Stimulated activated CD8-positive, alpha-beta memory T cell treated with anti-CD3 and anti-CD28 coated beads, Interleukin-7, amount 100 ng/mL, for 48 hours (primary cell): Measurements from ENCODE around the gene KIF26B.

Experiments
- DNase-seq, 2 donors: peaks; one replicate each; pipeline ENCODE4 v3.0.0-alpha.2; 2020; ENCODE audit warnings: low read depth in 1 of 2; ENCODE audit errors: extremely low read depth in 1 of 2

Gene KIF26B

GRCh38 chr1:245448975-245449431 lies 294.2 kb downstream of the KIF26B start:
- DNase-seq: no peak

DNA sequence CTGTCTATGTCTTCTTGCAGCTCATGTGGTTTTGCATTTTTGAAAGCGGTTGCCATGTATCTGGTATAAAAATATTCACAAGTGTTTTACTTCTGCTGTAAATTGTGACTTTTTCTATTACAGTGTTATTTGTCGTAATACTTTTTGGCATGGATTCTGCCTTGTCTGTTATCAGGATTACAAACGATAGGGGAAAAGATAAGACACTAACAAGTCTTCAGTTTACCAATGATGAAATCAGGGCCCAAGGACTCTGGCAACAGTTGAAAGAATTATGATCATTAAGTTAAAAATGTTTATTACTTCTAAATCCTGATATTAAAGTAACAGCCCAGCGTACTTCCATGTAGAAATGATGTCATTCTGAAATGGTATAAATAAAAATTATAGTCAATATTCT lies 298.8 kb downstream of the KIF26B start:
- DNase-seq: no peak

- no peak for DNase-seq
Measured at GRCh38 chr1:245454051-245454450, 299.3 kb downstream of the KIF26B start.

DNA sequence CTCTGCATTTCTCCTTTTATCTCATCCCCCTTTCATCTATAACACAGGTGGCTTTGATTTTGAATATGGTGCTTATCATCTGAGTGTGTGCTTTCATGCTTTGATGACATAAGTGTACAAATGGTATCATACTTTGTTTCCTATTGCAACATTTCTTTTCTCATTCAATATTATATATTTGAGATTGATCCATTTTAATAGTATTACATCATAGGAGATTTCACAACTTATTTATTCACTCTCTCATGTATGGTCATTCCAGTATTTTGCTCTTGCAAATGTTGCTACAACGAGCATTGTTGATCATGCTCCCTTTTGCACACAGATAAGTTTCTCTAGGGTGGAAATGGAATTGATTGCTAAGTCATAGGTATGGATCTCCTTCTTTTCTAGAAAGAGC lies 302.8 kb downstream of the KIF26B start:
- DNase-seq: no peak

GRCh38 chr1:245458234-245458633 lies 303.4 kb downstream of the KIF26B start:
- no peak for DNase-seq

GRCh38 chr1:245458761-245459174 lies 304.0 kb downstream of the KIF26B start:
- DNase-seq: no peak

- DNase-seq: no peak
Measured at GRCh38 chr1:245459621-245460020, 304.8 kb downstream of the KIF26B start.

DNA sequence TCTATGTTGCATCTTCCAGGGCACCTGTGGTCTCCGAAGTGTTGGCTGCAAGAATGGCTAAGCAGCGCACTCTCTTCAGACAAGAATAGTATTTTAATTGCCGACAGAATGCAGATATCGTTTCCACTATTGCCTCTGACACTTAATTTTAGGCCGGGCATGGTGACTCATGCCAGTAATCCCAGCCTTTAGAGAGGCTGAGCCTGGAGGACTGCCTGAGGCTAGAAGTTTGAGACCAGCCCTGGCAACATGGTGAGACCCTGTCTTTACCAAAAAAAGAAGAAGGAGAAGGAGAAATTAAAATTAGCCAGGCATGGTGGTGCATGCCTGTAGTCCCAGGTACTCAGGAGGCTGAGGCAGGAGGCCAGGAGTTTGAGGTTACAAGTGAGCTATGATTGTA lies 306.9 kb downstream of the KIF26B start:
- no peak for DNase-seq

DNA sequence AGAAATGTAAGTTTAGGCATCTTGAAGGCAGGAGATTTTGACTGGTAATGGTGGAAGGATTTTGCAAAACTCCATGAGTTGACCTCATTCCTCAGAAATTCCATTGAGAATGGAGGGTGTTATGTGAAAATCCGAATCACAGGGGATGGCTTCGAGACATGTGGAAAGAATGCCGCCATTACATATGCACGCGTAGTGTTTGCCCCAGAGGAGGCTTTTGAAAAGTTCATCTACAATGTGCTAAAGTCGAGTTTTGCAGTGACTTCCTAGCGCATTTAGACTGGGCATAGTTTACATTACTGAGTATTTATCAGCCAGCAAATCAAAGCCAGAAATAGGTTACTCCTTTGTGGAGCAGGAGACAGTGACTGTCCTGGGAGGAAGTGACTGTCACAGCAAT lies 307.4 kb downstream of the KIF26B start:
- no peak for DNase-seq

- no peak for DNase-seq
Measured at GRCh38 chr1:245463392-245464165, 308.8 kb downstream of the KIF26B start.

DNA sequence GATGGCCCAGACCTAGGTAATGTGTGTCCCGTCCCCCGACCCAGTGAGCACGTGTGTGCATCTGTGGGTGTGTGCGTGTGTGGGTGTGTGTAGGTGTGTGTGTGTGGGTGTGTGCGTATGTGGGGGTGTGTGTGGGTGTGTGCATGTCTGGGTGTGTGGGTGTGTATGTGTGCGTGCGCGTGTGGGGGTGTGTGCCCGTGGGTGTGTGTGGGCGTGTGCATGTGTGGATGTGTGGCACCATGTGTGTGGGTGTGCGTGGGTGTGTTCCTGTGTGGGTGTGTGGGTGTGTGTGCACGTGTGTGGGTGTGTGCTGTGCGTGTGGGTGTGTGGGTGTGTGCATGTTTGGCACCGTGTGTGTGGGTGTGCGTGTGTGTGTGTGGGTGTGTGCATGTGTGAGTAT lies 309.5 kb downstream of the KIF26B start:
- DNase-seq: no peak

GRCh38 chr1:245465666-245466065 lies 310.9 kb downstream of the KIF26B start:
- no peak for DNase-seq

DNA sequence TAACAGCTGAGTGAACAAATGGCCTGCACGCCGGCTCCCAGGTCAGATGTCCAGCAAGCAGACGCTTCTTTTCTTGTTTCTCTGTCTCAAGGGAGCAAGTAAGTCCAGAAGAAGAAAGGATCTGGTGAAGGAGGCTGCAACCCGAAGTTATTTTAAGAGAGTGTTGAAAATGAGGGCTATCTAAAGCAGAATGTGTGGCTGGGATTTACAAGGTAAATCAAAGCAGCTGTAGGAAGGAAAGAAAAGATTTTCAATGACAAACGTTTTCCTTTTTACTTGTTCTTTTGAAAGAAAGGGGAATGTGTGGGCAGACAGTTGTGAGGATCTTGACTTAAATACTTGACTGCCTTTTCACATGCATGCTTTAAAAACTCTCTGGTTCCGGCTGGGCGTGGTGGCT lies 311.5 kb downstream of the KIF26B start:
- DNase-seq: no peak

- DNase-seq: no peak
Measured at GRCh38 chr1:245467804-245468203, 313.0 kb downstream of the KIF26B start.

DNA sequence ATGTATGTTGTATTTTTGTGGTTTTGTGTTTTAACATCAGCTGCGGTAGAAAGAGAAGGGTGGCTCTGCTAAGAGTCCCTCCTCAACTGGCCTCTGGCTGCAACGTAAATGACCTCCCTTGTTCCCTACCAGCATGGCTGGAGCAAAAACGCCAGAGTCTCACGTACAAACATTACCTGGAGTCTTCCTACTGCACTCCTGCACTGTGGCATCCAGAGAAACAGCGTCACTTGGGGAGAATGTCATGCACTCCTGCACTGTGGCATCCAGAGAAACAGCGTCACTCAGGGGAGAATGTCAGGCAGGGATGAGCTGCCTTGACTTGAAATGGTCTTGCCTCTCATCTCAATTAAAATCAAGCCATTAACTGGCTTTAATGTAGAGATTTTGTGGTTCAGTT lies 314.2 kb downstream of the KIF26B start:
- DNase-seq: no peak

GRCh38 chr1:245469734-245470133 lies 314.9 kb downstream of the KIF26B start:
- DNase-seq: no peak

GRCh38 chr1:245475126-245475525 lies 320.3 kb downstream of the KIF26B start:
- no peak for DNase-seq

- no peak for DNase-seq
Measured at GRCh38 chr1:245475961-245476516, 321.3 kb downstream of the KIF26B start.

DNA sequence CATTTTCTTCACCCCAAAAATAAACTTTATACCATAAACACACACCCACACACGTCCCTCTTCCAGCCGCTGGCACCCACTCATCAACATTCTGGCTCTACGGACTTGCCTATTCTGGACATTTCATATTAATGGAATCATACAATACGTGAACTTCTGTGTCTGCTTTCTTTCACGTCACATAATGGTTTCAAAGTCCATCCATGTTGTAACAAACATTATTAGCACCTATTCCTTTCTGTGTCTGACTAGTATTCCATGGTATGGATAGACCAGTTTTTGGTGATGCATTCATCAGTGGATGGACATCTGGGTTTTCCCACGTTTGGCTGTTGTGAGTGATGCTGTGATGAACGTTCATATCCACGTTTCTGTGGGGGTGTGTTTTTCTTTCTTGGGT lies 323.2 kb downstream of the KIF26B start:
- DNase-seq: no peak

- DNase-seq: no peak
Measured at GRCh38 chr1:245480393-245481120, 325.8 kb downstream of the KIF26B start.

DNA sequence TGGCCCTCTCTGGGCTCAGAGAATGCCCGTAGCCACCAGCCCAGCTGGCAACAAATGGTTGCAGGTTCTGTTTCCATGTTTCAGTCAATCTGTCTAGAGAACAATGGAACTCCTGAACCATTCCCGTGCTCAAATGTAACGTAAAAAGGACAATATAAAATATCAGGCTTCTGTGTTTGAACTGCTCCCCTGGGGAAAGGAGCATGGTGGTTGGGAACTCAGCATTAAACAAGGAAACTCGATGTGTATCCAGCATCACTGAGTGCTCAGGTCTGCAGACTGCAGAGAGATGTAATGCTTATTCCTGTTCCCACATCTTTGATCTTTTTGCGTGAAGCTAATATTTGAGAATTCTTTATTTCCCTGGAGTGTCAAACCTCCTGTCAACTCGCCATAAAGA lies 326.5 kb downstream of the KIF26B start:
- DNase-seq: no peak

DNA sequence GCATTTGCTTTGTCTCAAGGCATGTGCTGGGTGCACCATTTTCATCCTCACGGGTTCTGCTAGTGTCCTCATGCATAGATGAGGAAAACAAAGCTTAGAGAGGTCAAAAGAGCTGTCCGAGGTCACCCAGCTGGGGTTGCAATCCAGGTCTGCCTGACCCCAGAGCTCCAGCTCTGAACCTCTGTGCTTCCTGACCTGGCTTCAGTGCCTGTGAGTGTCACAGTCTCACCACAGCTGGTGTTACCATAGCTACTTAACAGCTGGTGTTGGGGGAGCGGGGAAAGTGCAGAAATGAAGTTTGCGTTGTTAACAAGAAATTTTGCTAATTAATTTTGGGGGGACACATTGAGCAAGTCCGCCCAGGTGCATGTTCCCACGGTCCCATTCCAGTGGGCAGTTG lies 328.5 kb downstream of the KIF26B start:
- DNase-seq: no peak
